Measurements from ENCODE around the gene ARHGEF4. TPM values are rescaled to one million over a fixed set of nuclear protein-coding genes. Genes with fewer than 3 reads are reported as not detected.

ARHGEF4 gene
- total and polyA plus RNA-seq, 2 donors (not counting 3 experiments of a cell fraction or from before 2014, with no cell fraction given) = not detected

DNA sequence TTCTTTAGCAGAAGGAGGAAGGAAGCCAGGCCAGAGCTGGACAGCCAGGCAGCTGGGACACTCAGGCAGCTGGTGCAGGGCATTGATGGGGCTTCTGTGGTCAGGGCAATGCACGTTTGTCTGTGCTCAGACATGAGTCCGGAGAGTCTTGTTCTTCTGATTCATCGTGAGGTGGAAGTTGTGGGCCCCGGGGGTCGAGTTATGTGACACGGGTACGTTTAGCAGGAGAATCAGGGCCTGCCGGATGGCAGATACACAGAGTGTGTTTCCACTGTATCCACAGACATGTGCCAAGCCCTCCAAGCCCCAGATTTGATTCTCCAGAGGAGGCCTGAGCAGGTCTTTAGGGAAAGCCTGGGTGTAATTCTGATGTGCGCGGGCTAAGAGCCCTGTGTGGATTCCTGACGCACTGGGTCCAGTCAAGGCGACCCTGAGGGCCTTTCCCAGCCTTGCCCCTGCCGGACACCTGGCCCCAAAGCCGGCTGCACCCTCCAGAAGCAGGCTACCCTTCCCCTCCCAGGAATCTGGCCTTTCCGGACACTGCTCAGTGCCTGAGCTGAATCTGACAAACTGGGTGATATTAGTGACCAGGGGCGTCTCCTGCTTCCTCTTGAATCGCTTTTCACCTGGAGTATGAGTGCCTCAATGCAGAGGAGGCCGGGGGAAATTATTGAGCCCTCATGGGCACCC, 10.1 kb downstream of the ARHGEF4 start:
- CTCF ChIA-PET = interaction anchor here (1.1 kb wide), 1 partner anchor 27 kb away, joined by 4 read pairs; no protein-coding TSS in a partner anchor
- Histone ChIP-seq H3K4me1 (ENCODE audit: control insufficient read depth, extremely low read depth, insufficient read depth, low read length) (no peaks in the 10 kb centered on the region), H3K9ac (replicated peaks; ENCODE audit: extremely low read depth, insufficient read depth, low read length) (no peak overlapping the region), H3K4me2 (ENCODE audit: insufficient read depth, low read length) (no peak overlapping the region), H3K36me3 (ENCODE audit: control insufficient read depth in 2 of 2, extremely low read depth in 1 of 2, insufficient read depth in 2 of 2, low read length in 2 of 2) (no peaks in the 10 kb centered on the region), H3K9me3 (replicated peaks; ENCODE audit: control insufficient read depth, insufficient read depth, low read length) (no peaks in the 10 kb centered on the region), H3K27me3 (ENCODE audit: control insufficient read depth in 2 of 2, insufficient read depth in 2 of 2, low read length in 2 of 2) (no peaks in the 10 kb centered on the region), H3K79me2 (ENCODE audit: control insufficient read depth, insufficient read depth, low read length) (no peaks in the 10 kb centered on the region), H3K9me1 (replicated peaks; ENCODE audit: control insufficient read depth, extremely low read depth, insufficient read depth, low read length) (no peaks in the 10 kb centered on the region), H3K27ac (ENCODE audit: insufficient read depth, low read depth, low read length) (no peak overlapping the region), H3K4me3 (replicated peaks in 1 of 3; ENCODE audit: insufficient read depth in 1 of 3, low read depth in 1 of 3, low read length in 3 of 3) (no peak overlapping the region), H2AFZ (ENCODE audit: low read depth, low read length) (no peak overlapping the region), H4K20me1 (replicated peaks; ENCODE audit: control insufficient read depth, extremely low read depth, insufficient read depth, low read length) (no peaks in the 10 kb centered on the region)
- no TSS peak for BruUV-seq (replicated peaks)
- POLR2A ChIA-PET = no interaction called here
- dilution Hi-C loops (cut with MboI; ENCODE audit: extremely low pct_ligation_motif_present, low sequenced_read_pairs) (no loop called here), intact Hi-C loops (cut with micrococcal nuclease) (no loop called here)
- no peak for DNase-seq (ENCODE audit: low read depth, low spot score)
- FAIRE-seq = peak; percentile 15
- no peak for TF ChIP-seq EZH2 (IDR thresholded peaks at IDR 0.05; ENCODE audit: borderline replicate concordance, low read depth, low read length, severe bottlenecking)
- peak; percentile 48 for TF ChIP-seq FOS (IDR thresholded peaks at IDR 0.05; ENCODE audit: borderline replicate concordance, insufficient read depth, low read length)

DNA sequence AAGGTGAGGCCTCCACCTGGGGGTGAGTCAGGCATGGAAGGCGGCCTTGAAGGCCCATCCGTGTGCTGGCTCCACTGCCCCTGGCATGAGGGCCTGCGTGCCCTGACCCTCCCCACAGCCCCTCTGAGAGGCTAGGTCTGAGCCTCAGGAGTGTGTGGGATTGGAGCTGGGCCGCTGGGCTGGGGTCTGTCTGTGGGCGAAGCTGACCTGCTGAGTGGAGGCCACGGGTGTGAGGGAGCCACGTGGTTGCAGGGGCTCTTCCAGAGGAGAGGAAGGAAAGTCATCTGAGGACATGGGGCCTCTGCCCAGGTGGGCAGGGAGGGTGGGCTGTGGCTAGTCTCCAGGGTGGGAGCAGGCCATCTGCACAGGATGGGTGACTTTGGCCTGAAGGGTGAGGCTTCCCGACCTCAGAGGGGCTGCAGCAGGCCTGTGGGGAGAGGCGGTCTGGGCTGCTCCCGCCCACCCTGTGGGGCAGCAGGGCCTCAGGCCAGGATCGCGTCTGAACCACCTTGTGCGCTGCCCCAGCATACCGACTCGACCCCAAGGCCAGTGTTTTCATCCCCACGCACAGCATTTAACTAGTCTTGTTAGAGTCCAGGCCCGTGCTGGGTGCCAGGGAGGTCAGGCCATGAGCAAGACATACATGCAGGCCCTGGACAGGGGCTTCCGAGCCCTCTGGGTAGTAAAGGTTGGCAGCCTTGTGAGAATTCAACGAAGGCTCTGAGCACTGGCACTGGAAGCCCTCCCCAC, 11.2 kb downstream of the ARHGEF4 start:
- Histone ChIP-seq H2AFZ (ENCODE audit: low read depth, low read length) (no peak overlapping the region), H3K9me3 (replicated peaks; ENCODE audit: control insufficient read depth, insufficient read depth, low read length) (no peaks in the 10 kb centered on the region), H3K9ac (replicated peaks; ENCODE audit: extremely low read depth, insufficient read depth, low read length) (no peak overlapping the region), H3K4me2 (ENCODE audit: insufficient read depth, low read length) (no peak overlapping the region), H3K4me1 (ENCODE audit: control insufficient read depth, extremely low read depth, insufficient read depth, low read length) (no peaks in the 10 kb centered on the region), H3K36me3 (ENCODE audit: control insufficient read depth in 2 of 2, extremely low read depth in 1 of 2, insufficient read depth in 2 of 2, low read length in 2 of 2) (no peaks in the 10 kb centered on the region), H3K9me1 (replicated peaks; ENCODE audit: control insufficient read depth, extremely low read depth, insufficient read depth, low read length) (no peaks in the 10 kb centered on the region), H3K79me2 (ENCODE audit: control insufficient read depth, insufficient read depth, low read length) (no peaks in the 10 kb centered on the region), H3K27me3 (ENCODE audit: control insufficient read depth in 2 of 2, insufficient read depth in 2 of 2, low read length in 2 of 2) (no peaks in the 10 kb centered on the region), H3K4me3 (replicated peaks in 1 of 3; ENCODE audit: insufficient read depth in 1 of 3, low read depth in 1 of 3, low read length in 3 of 3) (no peak overlapping the region), H4K20me1 (replicated peaks; ENCODE audit: control insufficient read depth, extremely low read depth, insufficient read depth, low read length) (no peaks in the 10 kb centered on the region), H3K27ac (ENCODE audit: insufficient read depth, low read depth, low read length) (no peak overlapping the region)
- intact Hi-C loops (cut with micrococcal nuclease) (no loop called here), dilution Hi-C loops (cut with MboI; ENCODE audit: extremely low pct_ligation_motif_present, low sequenced_read_pairs) (no loop called here)
- BruUV-seq (replicated peaks) = no TSS peak
- ChIA-PET POLR2A (no interaction called here), CTCF (no interaction called here)
- TF ChIP-seq MYC (IDR thresholded peaks at IDR 0.05; ENCODE audit: low read depth, low read length) (no peak), GATA2 (IDR thresholded peaks at IDR 0.05; ENCODE audit: insufficient read depth, insufficient read length, low read depth, low read length) (no peak), JUN (IDR thresholded peaks at IDR 0.05; ENCODE audit: borderline replicate concordance, insufficient read depth, insufficient read length, low read depth) (no peak), EZH2 (IDR thresholded peaks at IDR 0.05; ENCODE audit: borderline replicate concordance, low read depth, low read length, severe bottlenecking) (no peak), POLR2AphosphoS5 (IDR thresholded peaks at IDR 0.05; ENCODE audit: insufficient read depth, low read depth, low read length) (no peak), POLR2A (IDR thresholded peaks at IDR 0.05; ENCODE audit: low read depth, low read length) (no peak), FOS (IDR thresholded peaks at IDR 0.05; ENCODE audit: borderline replicate concordance, insufficient read depth, low read length) (no peak)
- TF ChIP-seq, protein P1, sequence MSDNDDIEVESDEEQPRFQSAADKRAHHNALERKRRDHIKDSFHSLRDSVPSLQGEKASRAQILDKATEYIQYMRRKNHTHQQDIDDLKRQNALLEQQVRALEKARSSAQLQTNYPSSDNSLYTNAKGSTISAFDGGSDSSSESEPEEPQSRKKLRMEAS (IDR thresholded peaks at IDR 0.05; ENCODE audit: insufficient read depth, insufficient read length) = no peak
- TF ChIP-seq, protein P2, sequence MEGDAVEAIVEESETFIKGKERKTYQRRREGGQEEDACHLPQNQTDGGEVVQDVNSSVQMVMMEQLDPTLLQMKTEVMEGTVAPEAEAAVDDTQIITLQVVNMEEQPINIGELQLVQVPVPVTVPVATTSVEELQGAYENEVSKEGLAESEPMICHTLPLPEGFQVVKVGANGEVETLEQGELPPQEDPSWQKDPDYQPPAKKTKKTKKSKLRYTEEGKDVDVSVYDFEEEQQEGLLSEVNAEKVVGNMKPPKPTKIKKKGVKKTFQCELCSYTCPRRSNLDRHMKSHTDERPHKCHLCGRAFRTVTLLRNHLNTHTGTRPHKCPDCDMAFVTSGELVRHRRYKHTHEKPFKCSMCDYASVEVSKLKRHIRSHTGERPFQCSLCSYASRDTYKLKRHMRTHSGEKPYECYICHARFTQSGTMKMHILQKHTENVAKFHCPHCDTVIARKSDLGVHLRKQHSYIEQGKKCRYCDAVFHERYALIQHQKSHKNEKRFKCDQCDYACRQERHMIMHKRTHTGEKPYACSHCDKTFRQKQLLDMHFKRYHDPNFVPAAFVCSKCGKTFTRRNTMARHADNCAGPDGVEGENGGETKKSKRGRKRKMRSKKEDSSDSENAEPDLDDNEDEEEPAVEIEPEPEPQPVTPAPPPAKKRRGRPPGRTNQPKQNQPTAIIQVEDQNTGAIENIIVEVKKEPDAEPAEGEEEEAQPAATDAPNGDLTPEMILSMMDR (IDR thresholded peaks at IDR 0.05; ENCODE audit: extremely low read depth in 1 of 2, insufficient read depth in 1 of 2, low read depth in 1 of 2, low read length in 2 of 2) = no peak
- FAIRE-seq = no peak
- DNase-seq (ENCODE audit: low read depth, low spot score) = no peak

Measured in endothelial cell of umbilical vein (primary cell).